GM20431 (cell line): ENCODE measurements around the gene RNASET2.

Experiments used
- in situ Hi-C: fragments of 300-500 bp; cut with MseI, MboI; formaldehyde crosslinking; loops from one replicate; pipeline ENCODE4 v1.15.0; 2020; ENCODE audit warnings: low sequenced_read_pairs; ENCODE audit not compliant: unreplicated experiment

Gene RNASET2

GRCh38 chr6:166949528-166950442 is 6.6 kb downstream of the RNASET2 start:
- in situ Hi-C loops, result loop anchor here (25.0 kb wide), 1 partner anchor 162 kb away; no protein-coding TSS in a partner anchor

GRCh38 chr6:166948724-166949123 is 7.6 kb downstream of the RNASET2 start:
- in situ Hi-C loops, result loop anchor here (25.0 kb wide), 1 partner anchor 161 kb away; no protein-coding TSS in a partner anchor

- in situ Hi-C loops, result loop anchor here (25.0 kb wide), 1 partner anchor 160 kb away; no protein-coding TSS in a partner anchor
Measured at GRCh38 chr6:166947251-166947650, 9.1 kb downstream of the RNASET2 start.

- in situ Hi-C loops, result loop anchor here (25.0 kb wide), 1 partner anchor 159 kb away; no protein-coding TSS in a partner anchor
Measured at GRCh38 chr6:166946125-166946524, 10.2 kb downstream of the RNASET2 start.

GRCh38 chr6:166944666-166945256 is 11.6 kb downstream of the RNASET2 start:
- in situ Hi-C loops, result loop anchor here (25.0 kb wide), 1 partner anchor 157 kb away; no protein-coding TSS in a partner anchor

GRCh38 chr6:166942393-166943168 is 13.8 kb downstream of the RNASET2 start:
- in situ Hi-C loops, result loop anchor here (25.0 kb wide), 1 partner anchor 155 kb away; no protein-coding TSS in a partner anchor

- in situ Hi-C loops, result loop anchor here (25.0 kb wide), 1 partner anchor 153 kb away; no protein-coding TSS in a partner anchor
Measured at GRCh38 chr6:166940643-166941068, 15.7 kb downstream of the RNASET2 start.

GRCh38 chr6:166939894-166940293 is 16.5 kb downstream of the RNASET2 start:
- in situ Hi-C loops, result loop anchor here (25.0 kb wide), 1 partner anchor 153 kb away; no protein-coding TSS in a partner anchor

- in situ Hi-C loops, result loop anchor here (25.0 kb wide), 1 partner anchor 152 kb away; no protein-coding TSS in a partner anchor
Measured at GRCh38 chr6:166939345-166939744, 17.0 kb downstream of the RNASET2 start.

- in situ Hi-C loops, result loop anchor here (25.0 kb wide), 1 partner anchor 151 kb away; no protein-coding TSS in a partner anchor
Measured at GRCh38 chr6:166938704-166939103, 17.6 kb downstream of the RNASET2 start.

- in situ Hi-C loops, result loop anchor here (25.0 kb wide), 1 partner anchor 151 kb away; no protein-coding TSS in a partner anchor
Measured at GRCh38 chr6:166938150-166938549, 18.2 kb downstream of the RNASET2 start.

GRCh38 chr6:166937746-166938145 is 18.6 kb downstream of the RNASET2 start:
- in situ Hi-C loops, result loop anchor here (25.0 kb wide), 1 partner anchor 150 kb away; no protein-coding TSS in a partner anchor

GRCh38 chr6:166936079-166936787 is 20.1 kb downstream of the RNASET2 start:
- in situ Hi-C loops, result loop anchor here (25.0 kb wide), 1 partner anchor 149 kb away; no protein-coding TSS in a partner anchor

GRCh38 chr6:166935353-166935752 is 21.0 kb downstream of the RNASET2 start:
- in situ Hi-C loops, result loop anchor here (25.0 kb wide), 1 partner anchor 148 kb away; no protein-coding TSS in a partner anchor

GRCh38 chr6:166934174-166934573 is 22.2 kb downstream of the RNASET2 start:
- in situ Hi-C loops, result loop anchor here (25.0 kb wide), 1 partner anchor 147 kb away; no protein-coding TSS in a partner anchor

- in situ Hi-C loops, result loop anchor here (25.0 kb wide), 1 partner anchor 146 kb away; no protein-coding TSS in a partner anchor
Measured at GRCh38 chr6:166933396-166933795, 23.0 kb downstream of the RNASET2 start.

- in situ Hi-C loops, result loop anchor here (25.0 kb wide), 1 partner anchor 145 kb away; no protein-coding TSS in a partner anchor
Measured at GRCh38 chr6:166932616-166933015, 23.7 kb downstream of the RNASET2 start.

GRCh38 chr6:166932116-166932515 is 24.2 kb downstream of the RNASET2 start:
- in situ Hi-C loops, result loop anchor here (25.0 kb wide), 1 partner anchor 145 kb away; no protein-coding TSS in a partner anchor
